ENCODE measurements around the gene ENDOU.

Gene ENDOU

DNA sequence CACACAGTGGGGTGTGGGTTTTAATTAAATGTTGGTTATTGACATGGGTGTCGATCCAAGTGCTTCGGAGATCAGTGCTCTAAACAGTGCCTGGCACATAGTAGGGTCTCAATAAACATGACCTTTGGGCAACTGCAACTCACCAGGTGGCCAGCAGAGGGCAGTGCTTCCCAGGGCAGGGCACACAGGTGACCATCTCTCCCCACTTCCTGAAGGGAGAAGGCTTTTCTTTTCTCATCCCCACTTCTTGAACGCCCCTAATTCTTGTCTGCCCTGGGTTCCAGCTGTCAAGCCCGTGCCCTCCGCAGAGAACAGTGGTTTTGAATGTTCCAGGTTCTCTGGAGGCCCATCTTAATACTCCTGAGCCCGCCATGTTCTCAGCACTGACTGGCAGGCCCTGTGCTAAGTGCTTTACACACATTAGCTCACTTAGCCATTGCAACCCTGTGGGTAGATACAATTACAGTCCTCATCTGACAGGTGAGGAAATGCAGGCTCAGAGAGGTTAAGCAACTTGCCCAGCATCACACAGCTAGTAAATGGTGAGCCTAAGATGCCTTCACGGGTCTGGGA lies 17.0 kb upstream of the ENDOU start:
- peak; percentile 61 to 76 for DNase-seq

DNA sequence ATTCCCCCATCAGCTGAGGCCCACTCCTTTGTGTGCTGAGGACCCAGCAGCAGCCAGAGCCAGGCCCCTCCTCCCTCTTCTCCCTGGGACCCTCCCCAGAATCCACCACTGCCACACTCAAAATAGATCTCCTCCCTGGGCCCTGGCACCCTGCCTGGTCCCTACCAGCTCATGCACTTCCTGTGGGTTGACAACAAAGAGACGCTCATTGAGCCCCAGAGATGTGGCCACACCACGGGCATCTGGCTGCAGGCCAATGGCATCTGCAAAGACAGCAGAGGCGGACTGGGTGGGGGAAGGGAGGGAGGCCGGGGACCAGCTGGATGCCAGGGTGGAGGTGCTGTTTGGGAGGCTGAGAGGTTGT lies 16.0 kb upstream of the ENDOU start:
- peak; percentile 67 to 81 for DNase-seq

DNA sequence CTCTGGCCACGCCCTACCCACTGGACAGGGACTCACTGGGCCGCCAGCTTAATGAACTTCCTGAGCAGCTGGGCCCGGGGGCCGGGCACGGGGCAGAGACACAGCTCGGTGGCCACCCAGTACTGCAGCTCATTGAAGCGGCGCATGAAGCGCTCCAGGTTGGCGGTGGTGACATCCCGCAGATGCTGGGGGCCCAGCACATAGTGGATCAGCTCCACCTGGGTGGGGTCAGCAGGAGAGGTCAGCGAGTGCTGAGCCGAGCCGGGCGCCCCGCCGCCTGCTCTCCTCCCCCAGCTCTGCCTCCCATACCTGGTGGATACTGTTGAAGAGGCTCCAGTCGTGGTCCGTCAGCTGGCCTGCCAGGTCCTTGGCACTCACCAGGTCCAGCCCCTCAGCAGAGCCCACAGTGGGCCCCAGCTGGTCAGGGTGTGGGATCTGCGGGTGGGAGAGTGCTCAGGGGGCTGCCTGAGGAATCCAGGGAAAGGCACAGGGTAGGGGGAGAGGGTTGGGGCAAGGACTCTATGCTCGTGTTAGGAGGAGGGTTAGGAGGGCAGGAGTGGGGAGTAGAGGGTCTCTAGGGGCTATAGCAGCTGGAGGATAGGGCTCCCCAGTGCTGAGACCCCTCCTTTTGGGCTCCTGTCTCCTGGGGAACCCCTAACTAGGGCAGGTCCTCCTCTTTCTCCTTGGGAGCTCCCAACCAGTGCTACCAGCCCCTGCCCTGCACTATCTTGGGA lies 15.5 kb upstream of the ENDOU start:
- no peak for DNase-seq

DNA sequence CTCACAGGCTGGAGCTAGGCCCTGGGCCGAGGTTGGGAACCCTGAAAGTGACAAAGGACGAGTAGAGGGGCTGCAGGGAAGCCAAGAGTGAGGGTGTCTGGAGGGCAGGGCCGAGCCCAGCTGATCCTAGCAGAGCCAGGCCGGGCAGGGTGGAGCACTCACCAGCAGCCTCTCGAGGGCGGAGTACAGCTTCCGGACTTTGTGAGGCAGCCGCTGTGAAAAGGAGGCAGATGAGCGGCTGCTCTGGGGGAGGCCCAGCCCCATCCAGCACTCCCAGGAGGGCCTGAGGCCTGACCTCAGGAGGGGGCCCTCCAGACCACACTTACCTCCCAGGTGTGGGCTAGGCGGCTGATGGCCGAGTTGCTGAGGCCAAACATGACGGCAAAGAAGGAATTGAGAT lies 14.7 kb upstream of the ENDOU start:
- no peak for DNase-seq

DNA sequence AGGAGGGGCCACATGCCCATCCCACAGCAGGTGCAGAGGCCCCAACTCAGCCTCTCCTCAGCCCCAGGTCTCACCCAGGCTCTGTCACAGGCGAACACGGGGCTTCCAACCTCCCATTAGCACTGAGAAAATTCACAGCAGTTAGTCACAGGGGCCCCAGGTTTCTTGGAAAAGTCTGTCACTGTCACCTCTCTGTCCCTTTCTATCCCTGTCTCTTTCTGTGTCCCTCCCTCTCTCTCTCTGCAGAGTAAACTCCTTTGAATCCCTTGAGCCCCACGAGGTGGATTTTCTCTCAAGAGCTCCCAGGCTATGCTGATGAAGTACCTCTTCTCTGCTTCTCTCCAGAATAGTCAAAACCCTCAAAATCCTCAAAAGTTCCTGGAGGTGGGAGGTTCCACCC lies 14.0 kb upstream of the ENDOU start:
- no peak for DNase-seq

DNA sequence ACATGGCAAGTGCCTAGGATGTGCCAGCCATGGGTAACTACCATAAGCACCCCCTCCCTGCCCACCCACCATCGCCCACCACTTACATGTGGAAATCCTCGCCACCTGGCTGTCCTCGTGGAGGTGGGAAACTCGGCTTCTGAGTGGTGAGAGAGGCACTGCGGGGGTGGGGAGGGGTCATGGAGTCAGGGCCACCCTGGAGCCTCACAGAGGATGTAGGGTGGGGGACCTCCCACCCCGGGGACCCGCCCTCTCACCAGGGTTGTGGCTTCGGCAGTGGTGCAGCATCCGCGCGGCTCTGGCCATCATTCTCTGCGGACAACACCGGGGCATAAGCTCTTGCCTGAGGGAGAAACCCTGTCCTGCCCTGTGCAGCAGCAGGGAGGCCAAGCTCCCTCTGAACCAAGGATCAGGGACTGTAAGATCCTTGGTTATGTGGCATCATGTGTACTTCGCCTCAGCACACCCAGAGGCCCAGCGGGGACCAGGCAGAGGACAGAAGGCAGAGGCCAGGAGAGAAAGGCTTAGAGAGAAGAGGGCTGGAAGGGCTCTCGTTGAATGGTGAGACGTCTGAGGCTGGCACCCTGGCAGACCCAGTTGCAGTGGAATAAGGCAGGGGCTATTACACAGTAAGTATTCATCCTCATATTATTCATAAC lies 12.8 kb upstream of the ENDOU start:
- DNase-seq: no peak

DNA sequence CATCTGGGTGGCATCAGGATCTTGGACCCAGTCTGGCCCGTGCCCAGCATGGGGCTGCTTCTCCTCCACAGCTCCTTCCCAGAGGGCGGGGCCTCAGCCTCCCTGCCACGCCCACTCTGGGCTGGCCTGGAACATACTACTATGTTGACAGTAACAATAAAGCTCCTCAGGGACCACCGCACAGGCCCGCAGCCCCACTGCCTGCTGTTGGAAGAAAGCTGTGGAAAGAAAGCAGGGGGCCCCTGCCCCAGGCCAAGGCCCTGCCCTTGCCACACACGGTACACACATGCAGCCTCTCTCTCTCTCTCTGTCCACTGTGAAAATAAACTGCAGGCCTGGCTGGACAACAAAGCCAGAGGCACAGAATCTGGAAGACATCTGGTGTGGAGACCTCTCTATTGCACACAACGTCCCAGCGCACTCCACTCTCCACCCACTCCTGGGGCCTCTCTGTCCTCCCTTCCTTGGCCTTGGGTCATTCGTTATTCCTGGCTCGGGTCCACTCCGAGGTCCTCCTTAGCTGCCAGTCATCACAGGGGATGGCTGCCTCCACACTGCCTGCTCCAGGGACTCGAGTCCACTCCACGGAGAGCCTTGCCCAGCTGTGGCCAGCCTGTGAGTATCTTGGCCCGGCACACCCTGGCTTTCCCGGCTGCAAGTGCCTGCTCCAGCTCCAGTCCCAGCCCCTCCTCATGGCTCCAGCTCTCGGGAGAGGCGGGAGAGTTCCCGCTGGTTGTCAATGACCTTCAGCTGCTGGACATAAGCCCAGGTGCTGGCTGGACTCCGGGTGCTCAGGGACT lies 11.8 kb upstream of the ENDOU start:
- DNase-seq: no peak

DNA sequence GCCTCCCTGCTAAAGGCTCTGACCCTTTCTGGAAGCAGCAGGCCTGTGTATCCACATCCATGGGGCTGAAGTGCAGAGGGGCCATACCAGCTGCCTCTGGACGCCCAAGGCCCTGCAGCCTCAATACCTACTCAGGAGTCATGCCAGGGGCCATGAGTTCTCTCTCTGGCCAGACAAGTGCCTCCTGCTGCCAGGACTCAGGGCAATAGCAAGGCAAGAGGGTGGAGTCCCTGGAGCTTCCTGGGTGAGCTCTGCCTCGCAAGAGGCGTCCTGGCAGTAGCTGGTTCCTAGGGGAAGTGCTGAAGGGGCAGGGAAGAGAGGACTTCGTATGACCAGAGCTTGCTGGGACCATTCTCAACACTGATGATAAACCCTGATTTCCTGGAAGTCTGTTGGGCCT lies 10.9 kb upstream of the ENDOU start:
- DNase-seq: no peak

DNA sequence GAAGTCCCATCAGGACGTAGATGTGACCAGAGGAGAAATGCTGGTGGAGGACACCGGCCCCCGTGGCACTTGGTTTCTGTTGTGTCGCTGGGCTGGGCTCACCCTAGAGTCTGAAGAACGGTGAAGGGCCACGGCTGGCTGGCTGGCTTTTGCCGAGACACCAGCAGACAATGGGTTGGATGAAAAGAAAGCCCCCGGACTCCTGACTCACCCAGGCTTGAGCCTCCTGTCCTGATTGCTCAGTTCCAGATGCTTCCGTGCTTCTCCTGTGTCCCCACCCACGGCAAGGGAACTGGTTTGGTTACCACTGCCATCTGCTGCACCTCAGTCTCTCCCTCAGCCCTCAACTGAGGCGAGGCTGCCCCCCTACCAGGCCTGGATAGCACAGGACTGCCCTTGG lies 10.4 kb upstream of the ENDOU start:
- no peak for DNase-seq

DNA sequence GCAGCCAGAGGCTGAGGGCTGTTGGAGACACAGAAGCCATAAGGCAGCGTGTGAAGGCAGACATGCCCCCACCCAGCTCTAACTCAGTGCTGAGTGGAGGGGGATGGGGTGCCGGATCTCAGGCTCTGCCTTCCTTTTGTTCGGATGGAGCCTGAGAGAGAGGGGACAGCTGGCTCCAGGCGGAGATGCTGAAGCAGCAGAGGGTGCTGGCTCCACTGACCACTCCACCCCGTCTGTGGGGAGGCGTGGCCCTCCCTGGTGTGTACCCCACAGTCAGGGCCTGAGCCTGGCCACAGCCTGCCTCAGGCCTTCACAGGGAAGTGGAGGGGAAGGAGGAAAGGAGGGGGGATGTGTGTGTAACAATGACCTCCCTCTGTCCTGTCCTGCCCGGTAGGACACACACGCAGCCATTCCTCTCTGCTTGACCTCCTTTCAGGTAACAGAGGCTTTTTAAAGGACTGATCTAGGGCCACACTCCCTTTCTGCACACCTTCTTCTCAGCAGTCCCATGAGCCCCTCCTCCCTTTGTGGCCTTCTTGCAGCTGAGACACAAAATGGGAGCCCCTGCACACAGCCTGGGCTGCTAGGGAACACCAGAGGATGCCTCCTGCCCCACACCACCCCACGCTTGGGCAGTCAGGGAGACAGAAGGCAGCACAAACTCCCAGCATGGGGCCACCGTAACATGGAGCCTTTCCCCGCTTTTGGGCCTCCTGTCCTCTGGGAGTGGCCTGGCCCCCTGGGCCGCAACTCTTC lies 9.6 kb upstream of the ENDOU start:
- DNase-seq: no peak

DNA sequence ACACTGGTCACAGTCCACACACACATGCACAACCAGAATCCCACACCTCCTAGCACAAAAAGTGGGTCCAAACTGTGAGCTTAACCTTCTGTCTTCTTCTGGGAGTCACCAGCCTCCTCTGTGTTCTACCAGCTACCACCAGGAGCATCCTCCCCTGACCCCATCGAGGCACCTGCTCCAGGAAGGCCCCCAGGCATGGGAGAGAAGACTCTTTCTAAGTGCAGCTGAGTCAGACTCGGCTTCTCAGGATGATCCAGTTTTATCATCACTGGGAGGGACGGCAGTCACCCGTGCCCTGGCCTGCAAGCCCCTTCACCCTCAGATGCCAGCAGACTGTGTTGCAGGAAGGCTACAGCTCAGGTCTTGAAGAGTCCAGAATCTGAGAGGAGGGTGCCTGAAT lies 7.9 kb upstream of the ENDOU start:
- DNase-seq: no peak

DNA sequence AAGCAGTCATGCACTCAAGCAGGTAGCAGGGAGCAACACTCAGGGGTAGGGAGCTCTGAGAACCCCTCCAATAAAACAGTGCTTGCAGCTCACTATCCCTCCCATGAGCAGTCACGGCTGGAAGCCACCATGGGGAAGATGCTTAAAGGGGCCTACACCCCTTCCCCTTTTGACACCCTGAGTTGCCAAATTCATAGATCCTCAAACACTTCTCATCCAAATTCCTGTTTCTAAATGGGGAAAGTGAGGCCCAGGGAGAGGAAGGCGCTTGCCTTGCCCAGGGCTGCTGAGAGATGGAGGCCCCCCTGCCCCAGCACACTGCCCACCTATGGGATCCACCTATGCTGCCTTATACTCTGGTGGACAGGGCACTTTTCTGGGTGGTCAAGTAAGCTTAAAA lies 7.2 kb upstream of the ENDOU start:
- DNase-seq: no peak

DNA sequence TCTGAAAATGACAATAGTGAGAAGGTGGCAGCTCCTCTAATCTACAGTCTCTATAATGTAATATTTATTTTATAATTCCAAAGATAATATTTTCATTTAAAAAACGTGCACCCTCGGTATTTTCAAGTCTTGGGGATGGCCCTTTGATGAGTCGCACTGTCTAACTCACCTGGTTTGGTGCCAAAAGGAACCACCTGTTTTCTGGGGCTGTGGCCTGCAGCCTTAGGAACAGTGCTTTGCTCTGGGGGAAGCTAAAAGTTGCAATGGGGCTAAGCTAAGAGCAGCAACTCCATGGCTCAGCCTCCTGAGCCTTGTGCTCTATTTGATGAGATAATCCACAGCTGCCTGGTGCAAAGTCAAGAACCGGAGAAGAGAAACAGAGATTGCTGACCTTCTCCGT lies 6.4 kb upstream of the ENDOU start:
- DNase-seq: no peak

DNA sequence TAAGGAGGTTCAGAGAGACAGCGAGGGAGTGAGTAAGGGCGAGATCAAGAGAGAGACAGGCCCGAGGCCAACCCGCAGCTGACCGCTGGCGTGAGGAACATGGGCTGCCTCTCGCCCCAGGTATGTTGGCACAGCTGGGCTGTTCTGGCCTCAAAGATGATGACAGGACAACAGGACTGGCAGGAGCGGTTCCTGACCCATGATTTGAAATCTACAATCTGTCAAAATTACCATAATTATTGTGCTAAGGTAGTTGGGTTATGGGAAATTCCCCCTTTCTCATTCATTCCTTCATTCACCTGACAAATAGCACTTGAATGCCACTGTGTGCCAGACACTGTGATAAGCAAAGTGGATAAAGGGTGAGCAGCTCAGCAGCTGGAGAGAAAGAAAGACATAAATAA lies 5.1 kb upstream of the ENDOU start:
- DNase-seq: no peak

DNA sequence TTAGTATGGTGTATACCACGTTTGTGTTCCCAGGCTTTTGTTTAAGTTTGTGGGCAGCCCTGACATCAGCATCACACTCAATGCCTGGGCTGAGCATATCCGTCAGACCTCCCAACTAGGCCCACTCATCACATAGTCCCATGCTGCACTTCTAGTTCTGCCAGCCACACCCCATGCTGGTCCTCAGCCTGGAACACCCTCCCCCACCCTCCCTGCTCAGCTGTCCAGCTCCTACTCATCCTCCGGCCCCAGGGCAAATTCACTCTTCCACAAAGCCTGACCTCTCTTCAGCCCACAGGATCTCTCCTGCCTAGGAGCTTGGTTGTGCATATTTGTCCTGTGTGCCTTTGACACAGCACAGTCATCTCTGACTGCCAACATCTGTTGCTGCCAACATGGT lies 3.9 kb upstream of the ENDOU start:
- no peak for DNase-seq

DNA sequence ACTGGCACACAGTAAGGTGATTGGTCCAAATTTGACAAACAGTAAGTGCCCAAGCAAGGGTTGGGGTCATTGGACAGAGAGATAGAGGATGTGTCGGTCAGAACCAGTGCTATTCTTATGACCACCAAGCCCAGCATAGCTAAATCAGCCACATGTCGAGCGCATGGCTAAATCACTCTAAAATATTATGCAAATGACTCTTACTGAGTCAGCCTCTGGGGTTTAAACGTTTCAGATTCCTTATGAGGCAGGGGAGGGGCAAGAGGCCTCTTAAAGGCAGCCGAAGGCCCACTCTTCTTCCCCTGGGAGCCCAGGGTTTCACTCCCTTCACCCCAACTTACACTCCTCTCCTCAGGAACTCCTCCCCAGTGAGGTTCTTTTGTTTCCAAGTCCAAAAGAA lies 603 bp upstream of the ENDOU start:
- no peak for DNase-seq

DNA sequence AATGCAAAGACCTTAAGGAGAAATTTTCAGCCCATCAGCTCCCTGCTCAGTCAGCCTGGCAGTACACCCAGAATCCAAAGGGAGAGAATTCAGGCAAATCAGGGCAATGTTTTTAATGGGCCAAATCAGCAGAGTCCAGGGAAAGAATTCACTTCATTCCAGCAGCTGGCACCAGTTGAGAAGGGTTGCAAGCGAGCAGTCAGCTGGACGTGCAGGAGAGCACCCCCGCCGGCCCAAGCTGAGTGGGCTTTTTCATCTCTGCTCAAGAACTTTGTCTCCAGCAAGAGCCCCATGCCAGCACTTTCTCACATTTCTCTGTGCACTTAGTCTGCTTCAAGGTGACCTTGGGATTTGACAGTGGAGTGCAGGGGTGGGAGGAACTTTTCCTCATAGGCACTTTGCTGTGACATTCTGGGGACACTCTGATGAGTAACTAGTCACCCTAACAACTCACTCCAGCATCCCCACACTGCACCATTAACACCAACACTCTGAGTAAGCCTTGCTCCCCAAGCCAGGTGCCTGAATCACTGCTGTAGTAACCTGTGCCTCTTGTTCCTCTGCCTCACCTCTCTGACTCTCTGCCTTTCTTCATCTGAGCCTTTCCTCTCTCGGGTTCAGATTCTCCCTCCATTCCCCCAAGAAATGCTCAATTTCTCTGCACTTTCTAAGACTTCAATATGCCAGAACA lies 2.2 kb downstream of the ENDOU start:
- no peak for DNase-seq

DNA sequence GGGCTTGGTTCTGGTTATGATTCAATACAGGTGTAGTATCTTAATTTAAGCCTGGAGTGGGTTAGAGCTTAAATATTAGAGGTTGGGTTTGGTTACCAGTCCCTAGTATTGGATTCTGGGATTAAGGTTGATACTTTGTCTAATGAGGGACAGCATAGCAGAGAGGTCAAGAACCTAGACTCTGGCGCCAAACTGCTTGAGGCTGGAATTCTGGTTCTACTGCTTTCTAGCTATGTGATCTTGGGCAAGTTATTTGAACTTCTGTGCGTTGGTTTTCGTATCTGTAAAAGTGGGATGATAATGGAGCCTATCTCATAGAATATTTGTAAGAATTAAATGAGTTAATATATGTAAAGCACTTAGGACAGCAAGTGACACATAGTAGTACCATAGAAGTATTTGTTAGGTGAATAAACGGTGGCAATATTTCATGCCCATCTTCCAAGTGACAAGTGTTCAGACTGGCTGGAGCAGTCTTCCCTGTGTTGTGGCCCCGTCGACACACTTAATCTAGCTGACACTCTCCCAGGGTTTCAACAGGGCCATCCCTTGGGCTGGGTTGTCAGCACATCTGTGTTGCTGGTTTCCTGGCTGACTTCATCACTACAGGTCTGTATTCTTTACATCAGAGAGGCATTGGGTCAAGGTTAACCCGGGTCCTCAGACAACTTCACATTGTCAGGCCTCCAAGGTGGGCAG lies 3.0 kb downstream of the ENDOU start:
- no peak for DNase-seq

DNA sequence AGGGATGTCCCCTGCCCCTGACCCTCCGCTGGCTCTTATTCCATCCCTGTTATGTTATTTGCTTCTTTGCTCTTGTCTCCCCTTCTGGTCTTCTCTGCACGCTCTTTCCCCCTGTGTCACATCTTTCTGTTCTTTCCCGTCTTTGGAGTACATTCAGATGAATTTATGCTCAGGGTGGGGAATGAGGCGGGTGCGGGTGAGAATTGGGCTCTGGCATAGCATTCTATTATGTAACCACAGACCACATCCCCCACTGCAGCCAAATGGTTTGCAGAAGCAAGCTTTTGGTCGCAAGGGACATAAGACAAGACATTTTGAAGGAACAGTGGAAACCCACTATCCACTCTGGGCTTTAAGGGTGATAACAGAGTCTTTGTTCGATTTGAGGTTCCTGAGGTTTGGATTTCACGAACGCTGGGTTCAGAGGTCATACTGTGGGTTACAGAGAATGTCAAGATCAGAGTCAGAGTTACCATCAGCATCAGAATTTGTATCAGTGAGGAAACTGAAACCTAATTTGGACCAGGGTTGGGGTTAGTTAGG lies 3.8 kb downstream of the ENDOU start:
- peak; percentile 22 to 55 for DNase-seq

DNA sequence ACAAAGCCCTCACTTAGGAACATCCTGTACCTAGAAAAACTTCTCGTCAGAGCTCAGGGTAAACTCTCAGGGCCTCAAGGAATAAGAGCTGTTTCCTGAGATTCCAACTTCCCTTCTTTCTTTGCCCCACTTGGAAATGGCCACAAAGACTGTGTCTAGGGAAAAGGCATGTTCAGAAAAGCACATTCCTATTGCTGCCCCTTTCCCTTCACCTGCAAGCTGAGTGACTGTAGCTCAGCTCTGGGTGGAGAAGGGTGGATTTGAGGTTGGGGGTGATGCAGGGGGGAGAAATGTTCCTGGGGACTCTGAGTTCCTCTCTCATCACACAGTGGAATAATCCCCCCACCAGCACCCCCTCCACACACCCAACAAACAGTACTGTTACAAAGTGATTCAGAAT lies 6.8 kb downstream of the ENDOU start:
- DNase-seq: no peak

DNA sequence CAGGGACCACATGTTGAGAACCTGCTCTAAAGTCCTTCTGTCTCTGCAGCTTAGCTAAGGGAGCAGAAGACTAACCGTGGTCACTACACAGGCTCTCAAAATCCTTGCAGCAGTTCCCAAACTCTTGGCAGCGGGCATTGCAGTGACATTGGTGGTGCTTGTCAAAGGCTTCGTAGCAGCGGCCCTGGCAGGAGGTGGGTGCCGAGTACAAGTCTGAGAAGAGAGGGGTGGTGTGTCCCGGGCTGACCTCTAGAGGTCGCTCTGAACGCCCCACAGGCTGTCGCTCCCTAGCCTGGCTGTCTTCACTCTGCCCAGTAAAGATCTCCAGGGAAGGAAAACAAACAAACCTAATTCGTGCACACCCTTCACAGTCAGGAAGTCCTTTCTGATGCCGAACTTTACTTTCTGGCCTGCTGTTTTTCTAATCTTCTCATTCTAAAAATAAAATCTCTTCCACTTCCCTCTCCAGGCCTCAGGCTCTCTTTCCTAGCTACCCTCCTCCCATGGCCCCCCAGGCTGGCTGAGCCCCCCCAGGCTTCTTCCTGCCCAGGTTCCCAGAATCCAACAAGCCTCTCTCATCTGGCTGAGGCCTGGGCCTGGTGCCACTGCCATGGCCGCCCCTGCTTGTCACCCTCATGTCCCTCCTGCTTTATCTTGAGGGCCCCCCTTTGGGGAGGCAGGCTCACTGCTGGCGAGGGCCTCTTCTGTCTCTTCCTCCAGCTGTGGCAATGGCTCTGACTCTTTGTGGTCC lies 7.7 kb downstream of the ENDOU start:
- DNase-seq: peak; percentile 61 to 64
